ENCODE results near the gene TRIM32.
"Not testable (repeated sequence)": the region's sequence is repeated elsewhere in the genome, so short reads cannot be mapped to it uniquely, and the experiment has no call there.

Gene TRIM32

GRCh38 chr9:116674210-116674980 is 12.7 kb upstream of the TRIM32 start:
- no peak for DNase-seq (ENCODE audit: low read depth in 3 of 3)

DNA sequence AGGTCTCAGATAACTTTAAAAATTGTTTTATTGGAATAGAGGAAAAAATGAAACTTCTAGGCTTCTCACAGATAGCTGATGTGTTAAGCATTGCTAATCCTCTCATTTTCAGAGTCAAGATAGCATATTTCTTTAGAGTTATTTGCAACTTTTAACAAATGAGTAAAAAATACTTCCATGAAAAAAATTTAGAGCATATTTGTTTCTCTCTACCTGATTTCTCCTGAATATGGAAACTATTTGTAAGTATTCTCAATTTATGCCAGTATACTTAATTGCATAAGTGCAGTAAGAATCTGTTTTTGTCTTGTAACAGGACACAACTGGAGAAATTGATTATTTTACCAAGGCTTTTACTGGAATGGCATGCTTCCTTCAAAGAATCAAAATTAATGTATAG is 3.6 kb upstream of the TRIM32 start:
- no peak for DNase-seq (ENCODE audit: low read depth in 3 of 3)

- no peak for DNase-seq (ENCODE audit: low read depth in 3 of 3)
Observed at GRCh38 chr9:116685166-116685565, 1.9 kb upstream of the TRIM32 start.

DNA sequence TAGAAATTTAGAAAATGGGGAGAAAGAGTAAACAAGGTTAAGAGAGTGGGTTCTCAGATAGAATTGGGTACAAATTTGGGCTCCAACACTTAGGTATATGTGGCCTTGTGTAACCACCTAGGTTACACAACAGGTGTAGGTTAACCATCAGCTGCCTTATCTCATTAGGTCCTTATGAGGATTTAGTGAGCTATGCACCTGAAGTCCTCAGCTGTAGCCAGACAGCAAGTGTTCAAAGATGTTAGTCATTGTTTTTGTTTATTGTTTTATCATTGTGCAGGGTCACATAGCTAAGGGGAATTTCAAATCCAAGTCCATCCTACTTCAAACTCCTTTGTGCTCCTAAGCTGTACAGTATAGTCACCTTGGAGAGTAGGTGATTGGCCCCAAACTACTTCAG is 970 bp upstream of the TRIM32 start:
- DNase-seq (ENCODE audit: low read depth in 3 of 3): no peak

DNA sequence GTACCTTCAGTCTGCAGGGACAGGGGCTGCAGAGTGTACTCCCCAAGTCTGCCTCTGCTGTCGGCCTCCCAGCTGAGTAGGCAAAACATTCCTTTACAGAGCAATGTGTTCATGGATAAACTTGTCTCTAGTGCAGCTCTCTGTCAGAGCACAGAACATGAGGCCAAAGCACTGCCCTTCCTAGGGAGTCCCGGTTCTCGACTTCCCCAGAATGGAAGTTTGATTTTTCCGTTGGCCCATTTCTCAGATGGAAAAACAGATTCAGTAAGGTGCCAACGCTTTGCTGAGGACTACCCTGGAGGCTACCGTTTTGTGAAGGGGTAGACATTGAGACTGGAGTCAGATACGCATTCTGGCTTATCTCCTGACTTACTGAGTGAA is 422 bp upstream of the TRIM32 start:
- DNase-seq (ENCODE audit: low read depth in 3 of 3): no peak

DNA sequence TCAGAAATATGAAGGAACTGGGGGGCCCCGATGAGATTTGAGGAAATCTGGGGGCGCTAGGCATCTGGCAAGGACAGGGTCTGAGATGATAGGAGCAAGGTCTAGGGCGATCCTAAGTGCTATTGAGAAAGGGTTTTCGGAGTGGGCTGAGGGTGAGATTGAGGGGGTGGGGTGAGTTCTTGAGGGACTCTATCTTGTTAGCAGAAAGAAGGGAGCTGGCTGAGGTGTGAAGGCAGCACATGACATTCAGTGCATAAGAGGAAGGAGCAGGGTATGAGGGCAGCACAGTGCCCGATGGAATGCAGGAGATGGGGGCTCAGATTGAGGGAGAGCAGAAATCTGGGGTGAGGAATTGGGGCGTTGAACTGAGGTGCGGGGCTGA is 640 bp downstream of the TRIM32 start:
- no peak for DNase-seq (ENCODE audit: low read depth in 3 of 3)

DNA sequence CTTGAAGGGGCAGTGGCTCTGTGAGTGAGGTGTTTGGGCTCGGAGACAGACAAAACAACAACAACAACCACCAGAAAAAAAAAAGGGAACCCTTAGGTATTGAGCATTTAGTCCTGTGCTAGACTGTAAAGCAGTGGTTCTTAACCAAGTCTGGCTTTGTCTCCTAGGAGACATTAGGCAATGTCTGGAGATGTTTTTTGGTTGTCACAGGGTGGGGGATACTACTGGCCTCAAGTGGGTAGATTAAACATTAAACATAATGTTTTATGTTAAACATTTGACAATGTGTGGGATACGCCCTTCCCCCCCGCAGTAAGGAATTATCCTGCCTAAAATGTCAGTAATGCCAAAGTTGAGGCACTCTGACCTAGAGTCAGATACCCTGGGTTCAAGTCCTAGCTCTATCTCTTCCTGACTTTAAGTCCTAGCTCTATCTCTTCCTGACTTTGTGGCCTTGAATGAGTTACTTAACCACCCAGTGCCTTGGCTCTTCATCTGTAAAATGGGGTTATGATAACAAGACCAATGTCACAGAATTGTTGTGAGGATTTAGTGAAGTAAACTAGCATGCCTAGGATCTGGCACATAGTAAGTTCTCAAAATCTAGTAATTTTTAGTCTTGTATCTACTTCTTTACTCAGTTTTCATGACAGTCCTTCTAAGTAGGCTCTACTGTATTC is 1.8 kb downstream of the TRIM32 start:
- DNase-seq (ENCODE audit: low read depth in 3 of 3): no peak

GRCh38 chr9:116689486-116690032 is 2.5 kb downstream of the TRIM32 start:
- DNase-seq (ENCODE audit: low read depth in 3 of 3): no peak

DNA sequence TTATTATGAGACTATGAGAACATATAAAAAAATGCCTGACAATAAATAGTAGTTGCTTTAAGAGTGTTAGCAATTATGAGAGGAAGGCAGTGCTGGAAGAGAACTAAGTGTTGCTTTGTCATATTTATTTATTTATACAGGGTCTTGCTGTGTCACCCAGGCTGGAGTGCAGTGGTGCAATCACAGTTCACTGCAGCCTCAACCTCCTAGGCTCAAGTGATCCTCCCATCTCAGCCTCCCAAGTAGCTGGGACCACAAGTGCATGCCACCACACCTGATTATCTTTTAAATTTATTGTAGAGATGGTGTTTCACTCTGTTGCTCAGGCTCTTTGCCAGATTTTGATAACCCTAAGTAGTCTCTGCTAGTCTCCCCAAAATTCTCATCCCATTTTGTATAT is 3.7 kb downstream of the TRIM32 start:
- DNase-seq (ENCODE audit: low read depth in 3 of 3): not testable (repeated sequence)

- DNase-seq (ENCODE audit: low read depth in 3 of 3): no peak
Observed at GRCh38 chr9:116691607-116692006, 4.5 kb downstream of the TRIM32 start.

DNA sequence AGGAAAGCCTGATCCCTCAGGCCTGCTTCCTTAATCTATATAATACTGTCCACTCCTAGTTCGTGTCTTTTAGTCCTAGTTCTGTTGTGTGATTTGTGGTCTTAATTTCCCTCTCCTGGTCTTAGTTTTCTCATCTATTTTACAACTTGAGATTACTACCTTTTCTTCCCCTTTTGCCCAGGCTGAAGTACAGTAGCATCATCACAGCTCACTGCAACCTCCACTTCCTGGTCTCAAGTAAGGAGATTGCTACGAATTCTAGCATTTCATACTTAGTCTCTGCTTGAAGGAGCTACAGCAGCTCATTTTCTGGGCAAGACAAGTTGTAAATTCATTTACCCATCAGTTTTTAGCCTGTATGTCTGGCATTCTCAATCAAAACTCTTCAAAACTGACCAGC is 5.5 kb downstream of the TRIM32 start:
- DNase-seq (ENCODE audit: low read depth in 3 of 3): no peak

DNA sequence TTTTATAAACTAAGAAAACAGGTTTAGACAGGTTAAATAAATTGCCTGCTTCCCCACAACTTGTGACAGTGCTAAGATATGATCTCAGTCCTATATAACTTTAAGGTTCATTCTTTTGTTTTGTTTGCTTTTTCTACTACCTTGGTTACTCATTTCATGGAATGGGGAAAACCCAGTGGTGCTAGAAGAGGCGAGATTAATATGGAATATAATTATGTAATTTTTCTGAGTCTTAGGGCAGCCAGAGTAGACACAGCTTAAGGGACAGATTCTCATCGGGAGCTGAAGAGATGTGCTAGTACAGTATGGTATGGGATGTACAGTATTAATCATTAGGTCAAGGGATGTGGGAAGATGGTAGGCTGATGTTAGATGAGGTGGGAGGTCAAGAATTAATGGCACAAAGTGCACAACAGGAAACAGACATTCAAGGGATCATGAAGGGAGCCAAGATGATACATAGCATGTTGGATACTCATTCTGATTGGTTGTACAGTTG is 6.2 kb downstream of the TRIM32 start:
- DNase-seq (ENCODE audit: low read depth in 3 of 3): no peak

GRCh38 chr9:116694785-116695291 is 7.7 kb downstream of the TRIM32 start:
- no peak for DNase-seq (ENCODE audit: low read depth in 3 of 3)

- no peak for DNase-seq (ENCODE audit: low read depth in 3 of 3)
Observed at GRCh38 chr9:116695438-116695837, 8.3 kb downstream of the TRIM32 start.

DNA sequence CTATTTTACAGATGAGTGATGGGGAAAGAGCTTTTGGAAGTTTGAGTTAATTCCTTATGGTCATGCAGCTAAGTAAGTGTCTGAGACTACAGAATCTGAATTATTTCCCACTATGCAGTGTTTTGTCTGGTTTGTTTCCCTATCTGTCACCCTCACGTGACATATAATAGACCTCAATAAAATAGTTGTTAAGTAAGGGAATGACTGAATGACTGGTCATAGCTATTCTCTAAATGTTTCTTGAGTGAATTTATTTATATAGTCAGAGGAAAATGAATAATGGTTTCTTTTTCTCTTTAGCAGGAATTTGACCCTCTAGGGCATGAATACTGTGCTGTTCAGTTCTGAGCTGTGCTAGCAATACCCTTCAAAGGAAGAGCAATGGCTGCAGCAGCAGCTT is 10.3 kb downstream of the TRIM32 start:
- no peak for DNase-seq (ENCODE audit: low read depth in 3 of 3)

GRCh38 chr9:116697887-116698286 is 10.8 kb downstream of the TRIM32 start:
- DNase-seq (ENCODE audit: low read depth in 3 of 3): no peak

DNA sequence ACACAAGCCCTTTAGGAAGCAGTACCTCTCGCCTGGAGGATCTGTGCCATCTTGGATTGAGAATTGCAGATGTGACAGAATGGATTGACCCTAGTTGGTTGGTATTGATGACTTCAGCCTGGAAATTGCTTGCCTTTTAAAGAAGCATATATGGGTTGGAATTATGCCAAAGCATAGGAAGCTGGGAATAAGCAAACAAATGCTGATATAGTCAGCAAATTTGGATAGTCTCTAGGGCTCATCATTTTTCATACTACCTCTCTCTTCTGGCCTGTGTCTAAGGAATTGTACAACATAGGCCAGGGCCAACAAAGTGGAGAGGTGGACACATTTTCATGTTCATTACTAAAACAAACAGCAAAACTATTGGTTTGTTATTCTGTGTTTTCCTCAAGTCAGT is 13.2 kb downstream of the TRIM32 start:
- DNase-seq (ENCODE audit: low read depth in 3 of 3): no peak

GRCh38 chr9:116700882-116701865 is 14.1 kb downstream of the TRIM32 start:
- no peak for DNase-seq (ENCODE audit: low read depth in 3 of 3)

DNA sequence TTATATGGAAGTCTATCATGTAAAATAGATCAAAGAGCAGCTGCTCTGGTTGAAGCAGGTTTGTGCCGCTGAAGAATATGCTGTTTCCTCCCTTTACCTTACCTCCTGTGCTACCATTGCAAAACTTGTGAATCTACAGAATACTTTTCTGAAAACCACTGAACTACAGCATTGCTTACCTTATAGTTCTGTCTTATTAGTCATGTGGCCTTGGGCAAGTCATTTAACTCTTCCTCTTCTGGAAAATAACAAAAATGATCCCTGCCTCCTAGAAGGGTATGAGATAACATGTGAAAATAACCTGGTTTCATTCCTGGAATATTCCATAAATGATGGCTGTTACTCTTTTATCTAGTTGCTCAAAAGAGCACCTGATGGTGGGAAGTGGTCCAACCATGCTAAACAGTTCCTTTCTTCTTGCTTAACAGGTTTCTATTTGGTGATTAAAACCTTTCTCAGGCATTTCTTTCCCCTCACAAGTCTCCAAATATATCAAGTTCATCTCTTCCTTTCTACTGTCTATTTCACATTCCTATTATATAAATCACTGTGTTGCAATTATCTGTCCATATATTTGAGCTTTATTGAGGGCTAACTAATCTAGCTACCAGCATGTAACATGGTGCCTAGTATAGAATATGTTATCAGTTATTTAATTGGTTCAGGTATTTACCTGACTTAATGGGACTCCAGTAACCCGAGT is 15.0 kb downstream of the TRIM32 start:
- no peak for DNase-seq (ENCODE audit: low read depth in 3 of 3)

- DNase-seq (ENCODE audit: low read depth in 3 of 3): no peak
Observed at GRCh38 chr9:116703634-116704033, 16.5 kb downstream of the TRIM32 start.

DNA sequence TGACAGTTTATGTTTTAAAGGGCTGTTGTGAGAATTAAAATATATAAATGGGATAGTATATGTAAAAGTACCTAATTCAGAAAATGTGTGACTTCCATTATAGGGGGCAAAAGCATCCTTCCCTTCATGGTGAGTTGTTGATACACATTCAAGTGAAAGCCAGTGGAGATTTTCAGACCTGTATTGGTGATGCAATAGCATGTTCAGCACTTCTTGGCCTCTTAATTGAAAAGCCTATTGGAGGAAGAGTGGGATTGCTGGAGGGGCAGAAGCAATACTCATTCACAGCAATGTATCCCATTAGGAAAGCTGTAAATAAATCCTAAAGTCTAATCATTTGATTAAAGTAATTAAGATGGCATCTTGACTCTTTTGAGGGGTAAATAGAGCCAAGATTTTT is 17.4 kb downstream of the TRIM32 start:
- no peak for DNase-seq (ENCODE audit: low read depth in 3 of 3)

Data from stimulated activated CD4-positive, alpha-beta T cell treated with anti-CD3 and anti-CD28 coated beads, TNF-alpha, amount 100 ng/mL, for 48 hours (primary cell).